Measurements from ENCODE around the gene RAB11FIP4. TPM values are rescaled to one million over a fixed set of nuclear protein-coding genes. Genes with fewer than 3 reads are reported as not detected.
A peak's percentile ranks its signal among the peaks of the same experiment; 100 is the strongest.

Gene RAB11FIP4
- total RNA-seq, 1 donor from 2014 or later: 103 TPM

GRCh38 chr17:31390748-31391495 is 553 bp upstream of the RAB11FIP4 start:
- peaks cover 7% of the 10 kb centered on the region for H3K27me3 Mint-ChIP-seq (ENCODE audit: unreplicated experiment)
- no peak for DNase-seq
- TF ChIP-seq CTCF (IDR thresholded peaks at IDR 0.05; ENCODE audit: partially characterized antibody, unreplicated experiment): no peak
- peaks cover 20% of the 10 kb centered on the region for H3K4me1 Mint-ChIP-seq (ENCODE audit: low read depth, unreplicated experiment)
- H3K4me3 Mint-ChIP-seq (ENCODE audit: unreplicated experiment): peak overlapping the region; percentile 73
- peak overlapping the region; percentile 55 for H3K27ac Mint-ChIP-seq (ENCODE audit: unreplicated experiment)
- H3K36me3 Mint-ChIP-seq (ENCODE audit: unreplicated experiment): no peaks in the 10 kb centered on the region
- H3K9me3 Mint-ChIP-seq (ENCODE audit: unreplicated experiment): peaks cover 10% of the 10 kb centered on the region

- H3K27me3 Mint-ChIP-seq (ENCODE audit: unreplicated experiment): peaks cover 7% of the 10 kb centered on the region
- TF ChIP-seq CTCF (IDR thresholded peaks at IDR 0.05; ENCODE audit: partially characterized antibody, unreplicated experiment): no peak
- no peak for DNase-seq
- H3K9me3 Mint-ChIP-seq (ENCODE audit: unreplicated experiment): peaks cover 10% of the 10 kb centered on the region
- no peaks in the 10 kb centered on the region for H3K36me3 Mint-ChIP-seq (ENCODE audit: unreplicated experiment)
- peak overlapping the region; percentile 88 for H3K4me3 Mint-ChIP-seq (ENCODE audit: unreplicated experiment)
- peaks cover 25% of the 10 kb centered on the region for H3K4me1 Mint-ChIP-seq (ENCODE audit: low read depth, unreplicated experiment)
- peak overlapping the region; percentile 70 for H3K27ac Mint-ChIP-seq (ENCODE audit: unreplicated experiment)
These were observed 754 bp downstream of the RAB11FIP4 start for GRCh38 chr17:31392002-31392855.

DNA sequence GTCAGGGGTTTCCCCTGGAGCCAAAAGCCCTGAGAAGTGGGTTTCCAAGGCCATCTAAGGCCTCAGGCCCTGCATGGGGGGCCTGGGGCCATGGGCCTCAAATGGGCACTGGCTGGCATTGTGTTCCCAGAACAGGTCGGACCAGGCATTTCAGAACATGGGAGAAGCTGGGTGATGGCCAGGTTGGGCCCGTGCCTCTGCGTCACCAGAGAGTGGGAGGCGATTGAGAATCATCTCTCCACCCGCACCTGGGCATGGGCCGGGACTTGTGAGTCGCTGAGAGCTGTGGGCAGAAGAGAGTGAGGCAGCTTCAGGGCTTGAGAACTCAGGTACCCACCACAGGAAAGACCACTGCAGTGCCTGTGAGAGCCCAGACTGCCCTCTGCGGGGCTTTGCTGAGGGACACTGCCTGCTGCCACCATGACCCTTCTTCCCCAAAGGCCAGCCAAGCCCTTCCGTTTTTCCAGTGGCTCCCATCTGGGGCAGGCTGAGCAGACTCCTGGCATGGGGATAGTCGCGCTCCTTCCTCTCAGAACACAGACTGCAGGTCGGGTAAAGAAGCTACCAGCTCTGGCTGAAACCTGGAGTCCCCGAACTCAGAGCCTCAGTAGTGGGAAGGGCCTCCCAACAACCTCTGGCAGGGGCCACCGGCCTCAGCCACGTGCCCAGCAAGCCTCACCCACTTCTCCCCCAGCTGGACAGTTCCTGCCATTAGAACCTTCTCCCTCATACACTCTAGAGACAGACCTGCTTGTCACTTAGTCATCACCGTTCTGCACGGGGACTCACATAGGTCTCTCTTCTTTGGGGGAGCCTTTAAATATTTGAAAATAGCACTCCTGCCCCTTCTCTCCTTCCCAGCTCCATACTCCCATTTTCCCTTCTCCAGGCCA is 1.6 kb downstream of the RAB11FIP4 start:
- no peak for TF ChIP-seq CTCF (IDR thresholded peaks at IDR 0.05; ENCODE audit: partially characterized antibody, unreplicated experiment)
- Mint-ChIP-seq H3K4me3 (ENCODE audit: unreplicated experiment) (peak overlapping the region; percentile 88), H3K36me3 (ENCODE audit: unreplicated experiment) (no peaks in the 10 kb centered on the region), H3K27me3 (ENCODE audit: unreplicated experiment) (peaks cover 7% of the 10 kb centered on the region), H3K4me1 (ENCODE audit: low read depth, unreplicated experiment) (peaks cover 28% of the 10 kb centered on the region), H3K27ac (ENCODE audit: unreplicated experiment) (peak overlapping the region; percentile 80), H3K9me3 (ENCODE audit: unreplicated experiment) (peaks cover 10% of the 10 kb centered on the region)
- no peak for DNase-seq

GRCh38 chr17:31393749-31394146 is 2.3 kb downstream of the RAB11FIP4 start:
- Mint-ChIP-seq H3K9me3 (ENCODE audit: unreplicated experiment) (peaks cover 12% of the 10 kb centered on the region), H3K4me1 (ENCODE audit: low read depth, unreplicated experiment) (peaks cover 33% of the 10 kb centered on the region), H3K27me3 (ENCODE audit: unreplicated experiment) (peaks cover 7% of the 10 kb centered on the region), H3K36me3 (ENCODE audit: unreplicated experiment) (no peaks in the 10 kb centered on the region), H3K27ac (ENCODE audit: unreplicated experiment) (peak overlapping the region; percentile 80), H3K4me3 (ENCODE audit: unreplicated experiment) (peak overlapping the region; percentile 88)
- TF ChIP-seq CTCF (IDR thresholded peaks at IDR 0.05; ENCODE audit: partially characterized antibody, unreplicated experiment): no peak
- DNase-seq: no peak

Data from glutamatergic neuron (in vitro differentiated cells).